Activated CD8-positive, alpha-beta T cell treated with anti-CD3 and anti-CD28 coated beads, Interleukin-2, amount 10 ng/mL, durations not matched to agents 7 days and 5 days (primary cell): ENCODE measurements around the gene KLKB1. TPM values are rescaled to one million over a fixed set of nuclear protein-coding genes. Genes with fewer than 3 reads are reported as not detected.
"Not testable (repeated sequence)": the region's sequence is repeated elsewhere in the genome, so short reads cannot be mapped to it uniquely, and the experiment has no call there.

ENCODE experiments used
- ATAC-seq: fragments of 150-1000 bp; cut with Tn5 transposase; one replicate; pipeline ENCODE4 v1.10.0; 2021; ENCODE audit warnings: moderate library complexity
- CTCF ChIA-PET: fragments of 350-600 bp; sonication (Branson Sonifier 250); formaldehyde crosslinking; loops from one replicate; lab custom pipeline; 2021; ENCODE audit warnings: antibody characterized with exemption; lab: Charles Lee
- POLR2A ChIA-PET: fragments of 350-600 bp; sonication (Branson Sonifier 250); formaldehyde crosslinking; loops from one replicate; lab custom pipeline; 2021; ENCODE audit warnings: antibody characterized with exemption; lab: Charles Lee
- DNase-seq: peaks from one replicate; pipeline ENCODE4 v3.0.0-alpha.2; 2020
- H3K27ac Mint-ChIP-seq: one replicate; pipeline ENCODE4 v1.8.0; 2021; ENCODE audit warnings: mild to moderate bottlenecking, mixed read lengths
- H3K27me3 Mint-ChIP-seq: one replicate; pipeline ENCODE4 v1.8.0; 2021; ENCODE audit warnings: low read depth, mixed read lengths
- H3K36me3 Mint-ChIP-seq: one replicate; pipeline ENCODE4 v1.8.0; 2021; ENCODE audit warnings: low read depth, mixed read lengths
- H3K4me1 Mint-ChIP-seq: one replicate; pipeline ENCODE4 v1.8.0; 2021; ENCODE audit warnings: low read depth, mixed read lengths
- H3K4me3 Mint-ChIP-seq: one replicate; pipeline ENCODE4 v1.8.0; 2021; ENCODE audit warnings: mild to moderate bottlenecking, mixed read lengths
- H3K9me3 Mint-ChIP-seq: one replicate; pipeline ENCODE4 v1.8.0; 2022; ENCODE audit warnings: mixed read lengths; ENCODE audit not compliant: insufficient read depth
- total RNA-seq, 2 experiments: library from RNA; stranded (reverse); gene quantifications; one replicate each; pipeline ENCODE4 v1.2.3, GENCODE V29; 2021

Gene KLKB1
- total RNA-seq, 2 experiments from 2014 or later, result 0.26 to 0.81 TPM

GRCh38 chr4:186227744-186228513, 622 bp downstream of the KLKB1 start:
- ATAC-seq (no peak), DNase-seq (no peak)
- ChIA-PET POLR2A (no interaction called here), CTCF (no interaction called here)
- Mint-ChIP-seq H3K27ac (no peak overlapping the region), H3K9me3 (peaks cover 8% of the 10 kb centered on the region), H3K27me3 (no peaks in the 10 kb centered on the region), H3K4me3 (no peak overlapping the region), H3K36me3 (no peaks in the 10 kb centered on the region), H3K4me1 (no peaks in the 10 kb centered on the region)

DNA sequence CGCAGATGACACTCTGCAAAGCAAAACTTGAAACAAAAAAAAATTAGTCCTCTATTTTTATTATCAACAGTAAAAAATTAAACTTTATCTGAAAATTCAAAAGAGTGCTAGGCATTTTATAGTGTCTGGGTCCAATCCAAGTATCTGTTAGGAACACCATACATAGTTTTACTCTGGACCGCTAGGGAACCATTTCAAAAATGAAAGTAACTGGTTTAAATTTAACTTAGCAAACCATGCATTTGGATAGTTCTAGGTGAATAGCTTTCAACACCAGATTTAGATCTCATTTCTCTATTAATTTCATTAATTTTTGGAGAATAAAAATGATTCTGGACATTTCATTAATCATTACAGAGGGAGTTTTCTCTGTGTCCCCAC, 1.2 kb downstream of the KLKB1 start:
- no peak for ATAC-seq
- ChIA-PET CTCF (no interaction called here), POLR2A (no interaction called here)
- Mint-ChIP-seq H3K4me3 (no peak overlapping the region), H3K27me3 (no peaks in the 10 kb centered on the region), H3K4me1 (no peaks in the 10 kb centered on the region), H3K36me3 (no peaks in the 10 kb centered on the region), H3K27ac (no peak overlapping the region), H3K9me3 (peaks cover 8% of the 10 kb centered on the region)
- DNase-seq, result no peak

DNA sequence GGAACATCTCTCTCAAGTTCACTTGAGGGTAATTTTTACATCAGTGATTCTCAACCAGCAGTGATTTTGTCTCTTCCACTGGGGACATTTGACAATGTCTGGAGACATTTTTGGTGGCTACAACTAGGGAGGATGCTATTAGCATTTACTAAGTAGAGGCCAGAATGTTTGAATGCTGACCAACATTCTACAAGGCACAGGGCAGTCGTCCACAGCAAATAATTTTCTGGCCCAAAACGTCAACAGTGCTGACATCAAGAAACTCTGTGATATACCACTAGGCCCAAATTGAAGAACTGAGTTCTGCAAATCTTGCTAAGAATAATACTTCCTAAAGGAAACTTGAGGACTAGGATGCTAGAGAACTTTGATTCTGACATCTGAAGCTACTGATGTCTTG, 7.1 kb downstream of the KLKB1 start:
- H3K4me1 Mint-ChIP-seq, result no peaks in the 10 kb centered on the region
- CTCF ChIA-PET, result no interaction called here
- no peaks in the 10 kb centered on the region for H3K36me3 Mint-ChIP-seq
- no peak overlapping the region for H3K27ac Mint-ChIP-seq
- H3K4me3 Mint-ChIP-seq, result no peak overlapping the region
- H3K9me3 Mint-ChIP-seq, result no peaks in the 10 kb centered on the region
- DNase-seq (no peak), ATAC-seq (no peak)
- POLR2A ChIA-PET, result no interaction called here
- no peaks in the 10 kb centered on the region for H3K27me3 Mint-ChIP-seq

DNA sequence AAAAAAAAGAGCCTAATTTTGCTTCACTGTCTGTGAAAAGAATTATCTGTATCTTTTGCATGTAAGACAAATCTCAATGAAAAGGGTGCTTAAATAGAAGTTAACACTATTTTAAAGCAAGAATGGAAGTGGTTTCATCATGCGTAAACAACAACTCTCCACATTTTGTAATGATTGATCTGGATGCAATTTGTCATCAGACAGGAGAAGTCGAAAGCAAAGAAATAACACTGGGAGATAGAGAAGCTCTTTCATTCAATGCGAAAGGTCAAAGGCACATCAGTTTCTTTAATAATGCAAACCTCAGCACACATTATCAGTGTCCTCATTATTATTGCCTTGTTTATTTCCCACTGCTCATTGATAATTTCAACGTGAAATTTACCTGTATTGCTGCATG, 8.8 kb downstream of the KLKB1 start:
- Mint-ChIP-seq H3K4me1 (no peaks in the 10 kb centered on the region), H3K27me3 (no peaks in the 10 kb centered on the region)

GRCh38 chr4:186240452-186240847, 13.1 kb downstream of the KLKB1 start:
- ATAC-seq (no peak), DNase-seq (no peak)
- no peak overlapping the region for H3K27ac Mint-ChIP-seq
- CTCF ChIA-PET, result no interaction called here
- no peaks in the 10 kb centered on the region for H3K9me3 Mint-ChIP-seq
- POLR2A ChIA-PET, result no interaction called here
- no peak overlapping the region for H3K4me3 Mint-ChIP-seq
- H3K27me3 Mint-ChIP-seq, result no peaks in the 10 kb centered on the region
- no peaks in the 10 kb centered on the region for H3K36me3 Mint-ChIP-seq
- no peaks in the 10 kb centered on the region for H3K4me1 Mint-ChIP-seq

More for the DNA sequence above, 8.8 kb downstream of the KLKB1 start:
- no peaks in the 10 kb centered on the region for H3K36me3 Mint-ChIP-seq
- CTCF ChIA-PET, result no interaction called here
- ATAC-seq, result no peak
- no peak overlapping the region for H3K27ac Mint-ChIP-seq
- DNase-seq, result no peak
- no peaks in the 10 kb centered on the region for H3K9me3 Mint-ChIP-seq
- POLR2A ChIA-PET, result no interaction called here
- H3K4me3 Mint-ChIP-seq, result no peak overlapping the region

DNA sequence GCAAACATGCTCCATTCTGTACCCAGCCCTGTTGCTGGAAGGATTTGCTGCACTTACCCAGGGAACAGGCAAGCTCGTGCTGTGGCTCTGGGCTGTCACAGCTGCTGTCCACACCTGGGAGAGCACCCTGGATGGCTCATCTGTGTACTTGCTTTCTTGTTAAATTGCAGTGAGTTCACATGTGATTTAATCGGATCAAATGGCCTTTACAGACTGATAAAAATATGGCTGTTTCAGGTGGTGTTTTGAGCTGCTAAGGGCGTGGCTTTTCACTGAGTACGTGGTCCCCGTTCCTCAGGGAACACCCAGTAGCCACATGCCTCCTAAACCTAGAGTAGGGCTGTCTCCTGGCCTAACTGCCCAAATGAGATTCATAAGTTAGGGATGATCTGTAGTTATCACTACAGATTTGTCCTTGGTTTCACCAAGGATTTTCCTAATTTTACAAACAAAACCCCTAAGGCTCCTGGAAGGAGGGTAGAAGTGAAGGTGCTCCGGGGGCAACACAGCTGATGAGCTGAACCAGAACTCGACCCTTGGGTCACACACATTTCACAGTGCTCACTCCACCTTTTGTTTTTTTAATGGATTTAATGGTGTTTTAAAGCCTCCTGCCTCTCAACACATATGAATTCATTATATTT, 13.7 kb downstream of the KLKB1 start:
- ATAC-seq, result no peak
- no peaks in the 10 kb centered on the region for H3K4me1 Mint-ChIP-seq
- no peak for DNase-seq
- CTCF ChIA-PET, result no interaction called here
- POLR2A ChIA-PET, result no interaction called here
- H3K36me3 Mint-ChIP-seq, result no peaks in the 10 kb centered on the region
- no peak overlapping the region for H3K27ac Mint-ChIP-seq
- H3K27me3 Mint-ChIP-seq, result no peaks in the 10 kb centered on the region
- no peaks in the 10 kb centered on the region for H3K9me3 Mint-ChIP-seq
- no peak overlapping the region for H3K4me3 Mint-ChIP-seq

DNA sequence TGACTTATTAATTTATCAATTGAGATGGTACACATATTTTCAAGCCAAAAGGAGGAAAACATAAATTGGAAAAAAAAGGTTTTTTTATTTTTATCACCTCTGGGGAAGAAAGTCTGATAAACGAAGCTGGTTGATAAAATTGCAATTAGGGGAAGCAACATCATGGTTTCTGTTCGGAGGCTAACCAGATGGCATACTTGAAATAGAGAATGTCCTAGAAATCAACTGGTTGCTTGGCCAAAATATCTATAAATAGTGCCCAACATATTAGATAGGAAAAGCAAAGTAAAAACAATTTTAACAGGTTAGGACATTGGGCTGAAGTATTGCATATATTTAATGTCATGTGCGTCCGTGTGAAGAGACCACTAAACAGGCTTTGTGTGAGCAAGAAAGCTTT, 14.3 kb downstream of the KLKB1 start:
- no peak overlapping the region for H3K4me3 Mint-ChIP-seq
- H3K27me3 Mint-ChIP-seq, result no peaks in the 10 kb centered on the region
- H3K36me3 Mint-ChIP-seq, result no peaks in the 10 kb centered on the region
- no peak for ATAC-seq
- POLR2A ChIA-PET, result no interaction called here
- H3K9me3 Mint-ChIP-seq, result no peaks in the 10 kb centered on the region
- DNase-seq, result no peak
- no peaks in the 10 kb centered on the region for H3K4me1 Mint-ChIP-seq
- H3K27ac Mint-ChIP-seq, result no peak overlapping the region
- CTCF ChIA-PET, result no interaction called here

GRCh38 chr4:186242031-186242430, 14.7 kb downstream of the KLKB1 start:
- H3K27me3 Mint-ChIP-seq, ATAC-seq, H3K27ac Mint-ChIP-seq, H3K4me3 Mint-ChIP-seq, H3K4me1 Mint-ChIP-seq, H3K36me3 Mint-ChIP-seq, POLR2A ChIA-PET, DNase-seq, H3K9me3 Mint-ChIP-seq, CTCF ChIA-PET: not testable (repeated sequence)

GRCh38 chr4:186243331-186243730, 16.0 kb downstream of the KLKB1 start:
- no peak for ATAC-seq
- CTCF ChIA-PET, result no interaction called here

DNA sequence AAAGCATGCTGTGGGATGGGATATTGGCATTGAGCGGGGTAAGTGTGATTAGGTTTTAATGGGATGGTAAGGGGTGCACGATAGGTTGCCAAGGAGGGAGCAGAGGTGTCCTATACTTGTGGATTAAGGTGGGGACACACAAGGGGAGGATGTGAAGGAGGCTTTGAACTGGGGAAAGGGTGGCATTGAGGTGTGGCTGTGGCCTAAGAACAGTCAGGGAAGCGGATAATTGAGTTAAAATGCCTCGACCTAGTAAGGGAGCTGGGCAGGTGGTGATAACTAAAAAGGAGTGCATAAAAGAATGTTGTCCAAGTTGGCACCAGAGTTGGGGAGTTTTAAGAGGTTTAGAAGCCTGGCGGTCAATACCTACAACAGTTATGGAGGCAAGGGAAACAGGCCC, 17.5 kb downstream of the KLKB1 start:
- ATAC-seq, result no peak
- Mint-ChIP-seq H3K36me3 (no peaks in the 10 kb centered on the region), H3K9me3 (no peaks in the 10 kb centered on the region), H3K27ac (no peak overlapping the region), H3K4me1 (no peaks in the 10 kb centered on the region), H3K27me3 (no peaks in the 10 kb centered on the region), H3K4me3 (no peak overlapping the region)
- POLR2A ChIA-PET, result no interaction called here
- no peak for DNase-seq
- CTCF ChIA-PET, result no interaction called here

More at GRCh38 chr4:186243331-186243730, 16.0 kb downstream of the KLKB1 start:
- Mint-ChIP-seq H3K4me1 (no peaks in the 10 kb centered on the region), H3K27ac (no peak overlapping the region), H3K36me3 (no peaks in the 10 kb centered on the region), H3K9me3 (no peaks in the 10 kb centered on the region), H3K4me3 (no peak overlapping the region), H3K27me3 (no peaks in the 10 kb centered on the region)
- POLR2A ChIA-PET, result no interaction called here
- DNase-seq, result no peak

- DNase-seq, H3K27me3 Mint-ChIP-seq, H3K4me3 Mint-ChIP-seq, H3K27ac Mint-ChIP-seq, CTCF ChIA-PET, H3K36me3 Mint-ChIP-seq, POLR2A ChIA-PET, ATAC-seq, H3K9me3 Mint-ChIP-seq, H3K4me1 Mint-ChIP-seq: not testable (repeated sequence)
Observed at GRCh38 chr4:186247062-186247752, 19.9 kb downstream of the KLKB1 start.

- ATAC-seq, result no peak
- no peak overlapping the region for H3K4me3 Mint-ChIP-seq
- no peak overlapping the region for H3K27ac Mint-ChIP-seq
- H3K36me3 Mint-ChIP-seq, result no peaks in the 10 kb centered on the region
- H3K27me3 Mint-ChIP-seq, result no peaks in the 10 kb centered on the region
- H3K4me1 Mint-ChIP-seq, result no peaks in the 10 kb centered on the region
- ChIA-PET CTCF (no interaction called here), POLR2A (no interaction called here)
- no peaks in the 10 kb centered on the region for H3K9me3 Mint-ChIP-seq
- no peak for DNase-seq
Observed at GRCh38 chr4:186248643-186249042, 21.3 kb downstream of the KLKB1 start.
